Measurements from ENCODE around the gene PINK1.

DNA sequence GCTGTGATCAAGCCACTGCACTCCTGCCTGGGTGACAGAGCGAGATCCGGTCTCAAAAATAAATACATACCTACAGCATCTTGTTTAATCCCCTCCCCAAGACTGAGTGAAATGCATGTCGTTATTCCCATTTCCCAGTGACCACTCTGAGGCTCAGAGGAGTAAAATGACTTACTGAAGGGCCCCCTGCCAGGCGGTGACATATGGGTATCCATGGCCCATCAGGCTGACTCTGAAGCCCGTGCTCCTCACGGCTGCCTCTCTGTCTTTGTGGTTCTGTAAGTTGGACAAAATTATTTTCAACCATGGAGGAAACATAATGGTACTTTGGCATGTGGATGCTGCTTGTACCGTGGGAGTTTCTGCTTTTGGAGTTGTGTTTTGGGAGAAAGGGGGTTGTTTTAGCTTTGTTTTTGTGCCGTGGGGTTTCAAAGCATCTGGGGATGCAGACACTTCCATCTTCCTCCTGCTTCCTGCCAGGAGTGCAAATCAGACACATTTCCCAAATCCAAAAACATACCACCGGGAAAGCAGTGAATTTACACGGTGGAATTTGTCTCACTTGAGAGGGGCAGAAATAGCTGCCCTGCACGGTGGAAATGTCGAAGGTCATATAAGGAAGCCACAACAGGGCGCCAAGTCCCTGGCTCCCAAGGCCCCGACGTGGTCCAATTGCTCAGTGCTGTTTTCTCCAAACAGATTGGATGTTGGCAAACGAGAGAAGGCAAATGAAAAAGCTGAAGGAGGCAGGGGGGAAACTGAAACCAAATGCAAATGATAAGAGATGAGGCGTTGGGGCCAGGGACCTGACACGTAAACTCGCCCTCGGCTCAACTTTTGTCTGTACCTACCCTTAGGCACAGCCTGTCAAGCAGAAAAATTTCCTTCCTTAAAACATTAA lies 17.1 kb upstream of the PINK1 start:
- TF ChIP-seq CTCF (IDR thresholded peaks at IDR 0.05; ENCODE audit: low read length) (no peak), EZH2 (IDR thresholded peaks at IDR 0.05; ENCODE audit: borderline replicate concordance, low read length) (no peak)

Data from OCI-LY1 (cell line).